Measurements from ENCODE around the gene KCNK1.

The KCNK1 gene

DNA sequence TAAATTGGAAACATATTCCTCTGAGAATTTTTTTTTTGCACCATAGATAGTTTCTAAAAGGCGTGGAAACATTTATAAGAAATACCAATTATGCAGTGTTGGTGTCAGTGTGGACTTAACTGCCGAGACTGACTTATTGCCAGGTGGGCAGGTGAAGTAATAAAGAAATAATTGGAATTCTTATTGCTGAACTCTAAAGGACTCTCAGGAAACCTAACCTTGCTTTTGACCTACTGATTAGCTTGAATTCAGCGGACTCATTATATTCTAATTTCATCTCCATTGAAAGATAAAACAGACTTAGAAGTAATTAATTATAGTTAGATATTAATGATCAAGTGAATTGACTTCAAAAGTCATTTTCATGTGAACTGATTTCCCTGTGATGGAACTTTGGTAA, 26.3 kb downstream of the KCNK1 start:
- no peak for DNase-seq

- no peak for DNase-seq
Observed at GRCh38 chr1:233641029-233641428, 27.1 kb downstream of the KCNK1 start.

DNA sequence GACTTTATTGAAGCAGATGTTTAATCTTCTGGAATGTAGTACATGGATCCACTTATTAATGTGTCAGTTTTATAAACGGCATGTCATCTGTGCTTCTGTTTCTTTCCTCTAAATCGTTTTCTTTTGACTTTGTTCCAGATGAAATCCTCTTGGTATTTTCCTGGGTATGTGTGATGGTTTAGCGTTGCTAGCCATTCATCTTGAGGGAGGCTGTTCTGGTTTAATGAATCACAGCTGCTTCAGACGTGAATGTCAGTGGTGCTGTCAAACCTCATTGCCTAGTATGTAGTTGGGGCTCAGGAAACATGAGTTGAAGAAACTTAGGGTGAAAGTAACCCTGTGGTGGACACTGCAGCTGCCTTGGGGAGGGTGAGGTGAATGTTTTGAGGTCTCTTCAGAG, 33.2 kb downstream of the KCNK1 start:
- DNase-seq = no peak

DNA sequence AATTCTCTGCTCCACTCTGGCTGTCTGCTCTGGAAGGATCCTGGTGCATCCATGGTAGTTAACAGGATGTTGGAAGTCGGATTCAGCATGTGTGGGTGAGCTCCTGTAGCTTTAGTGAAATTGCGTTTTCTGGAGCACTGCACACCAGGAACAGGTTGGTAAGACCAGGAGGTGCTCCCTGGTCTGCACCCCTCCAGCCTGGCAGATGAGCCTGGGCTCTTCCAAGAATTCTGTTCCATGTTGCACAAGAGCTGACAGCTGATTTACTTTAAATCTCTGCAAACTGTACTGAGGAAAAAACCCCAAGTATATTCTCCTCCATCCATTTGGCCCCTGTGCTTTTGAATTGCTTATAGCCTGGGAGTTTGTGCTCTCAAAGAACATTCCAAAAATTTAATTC, 33.7 kb downstream of the KCNK1 start:
- no peak for DNase-seq

DNA sequence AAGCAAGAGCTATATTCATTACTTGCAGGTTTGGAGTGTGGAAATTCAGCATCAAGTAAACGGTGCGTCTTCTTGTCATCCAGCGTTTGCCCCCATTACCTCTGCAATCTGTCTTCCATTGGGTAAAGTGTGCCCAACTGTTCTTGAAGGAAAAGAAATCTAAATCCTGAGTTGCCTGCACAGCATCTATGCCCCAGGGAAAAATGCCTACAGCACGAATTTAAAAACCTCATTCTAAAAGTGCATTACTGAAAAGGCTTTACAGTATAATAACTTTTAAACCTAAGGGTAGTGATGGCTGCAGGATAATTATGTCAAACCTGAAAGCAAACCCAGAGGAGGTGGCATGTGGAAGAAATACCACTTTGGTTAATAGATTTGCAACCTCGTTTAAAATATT, 37.2 kb downstream of the KCNK1 start:
- no peak for DNase-seq

- no peak for DNase-seq
Observed at GRCh38 chr1:233651563-233652233, 37.8 kb downstream of the KCNK1 start.

GRCh38 chr1:233652526-233652925, 38.6 kb downstream of the KCNK1 start:
- no peak for DNase-seq

- DNase-seq = no peak
Observed at GRCh38 chr1:233654658-233655280, 40.9 kb downstream of the KCNK1 start.

- DNase-seq = no peak
Observed at GRCh38 chr1:233655301-233655740, 41.4 kb downstream of the KCNK1 start.

DNA sequence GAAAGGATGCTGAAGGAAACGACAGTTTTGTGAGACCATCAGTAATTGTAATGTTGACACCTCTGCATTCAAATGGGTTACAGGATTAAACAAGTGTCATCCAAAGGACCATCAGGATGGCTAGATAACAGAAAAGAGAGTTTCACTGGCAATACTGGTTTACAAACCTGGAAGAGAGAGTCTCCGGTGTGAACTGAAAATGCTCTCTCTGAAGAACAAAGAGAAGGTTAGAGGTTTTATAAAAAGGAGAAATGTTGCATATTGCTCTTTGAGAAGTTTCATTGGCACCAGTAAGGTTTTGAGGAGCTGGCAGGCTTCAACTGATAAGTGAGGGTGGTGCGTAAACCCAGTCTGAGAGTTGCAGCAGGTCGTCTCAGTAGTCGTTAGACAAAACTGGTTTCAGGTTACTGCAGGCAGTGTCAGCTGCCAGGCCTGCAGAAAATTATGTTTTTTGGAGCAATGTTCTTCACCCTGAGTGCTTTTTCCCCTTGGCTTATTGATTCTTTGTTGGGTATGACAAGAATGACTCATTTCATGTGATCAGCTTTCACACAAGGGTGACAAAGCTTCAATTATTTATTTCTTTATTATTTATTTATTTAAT, 42.2 kb downstream of the KCNK1 start:
- DNase-seq = no peak

DNA sequence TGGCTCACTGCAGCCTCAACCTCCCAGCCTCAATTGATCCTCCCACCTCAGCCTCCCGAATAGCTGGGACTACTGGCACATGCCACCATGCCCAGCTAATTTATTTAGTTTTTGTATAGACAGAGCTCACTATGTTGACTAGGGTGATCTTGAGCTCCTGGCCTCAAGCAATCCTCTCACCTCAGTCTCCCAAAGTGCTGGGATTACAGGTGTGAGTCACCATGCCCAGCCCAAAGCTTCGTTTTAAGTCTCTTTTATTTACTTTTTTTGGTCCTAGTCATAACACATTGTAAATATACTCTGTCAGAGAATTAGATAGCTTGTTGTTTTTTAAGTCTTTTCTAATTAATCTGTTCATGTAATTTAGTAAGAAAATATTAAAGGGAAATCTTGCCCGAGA, 42.8 kb downstream of the KCNK1 start:
- DNase-seq = no peak

GRCh38 chr1:233657466-233657865, 43.6 kb downstream of the KCNK1 start:
- no peak for DNase-seq

DNA sequence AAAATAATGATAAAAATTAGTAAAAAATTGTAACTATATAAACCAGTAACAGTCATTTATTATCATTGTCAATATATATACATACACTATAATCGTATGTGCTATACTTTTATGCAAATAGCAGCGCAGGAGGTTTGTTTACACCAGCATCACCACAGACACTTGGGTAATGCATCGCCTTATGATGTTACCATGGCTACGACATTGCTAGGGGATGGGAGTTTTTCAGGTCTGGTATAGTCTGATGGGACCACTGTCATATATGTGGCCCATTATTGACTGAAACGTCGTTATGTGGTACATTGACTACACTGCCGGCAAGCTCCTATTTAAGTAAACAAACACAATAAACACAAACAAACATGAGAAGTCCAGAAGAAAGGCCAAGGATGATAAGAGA, 45.6 kb downstream of the KCNK1 start:
- DNase-seq = no peak

- DNase-seq = no peak
Observed at GRCh38 chr1:233661376-233662159, 47.7 kb downstream of the KCNK1 start.

- no peak for DNase-seq
Observed at GRCh38 chr1:233662575-233663304, 48.8 kb downstream of the KCNK1 start.

DNA sequence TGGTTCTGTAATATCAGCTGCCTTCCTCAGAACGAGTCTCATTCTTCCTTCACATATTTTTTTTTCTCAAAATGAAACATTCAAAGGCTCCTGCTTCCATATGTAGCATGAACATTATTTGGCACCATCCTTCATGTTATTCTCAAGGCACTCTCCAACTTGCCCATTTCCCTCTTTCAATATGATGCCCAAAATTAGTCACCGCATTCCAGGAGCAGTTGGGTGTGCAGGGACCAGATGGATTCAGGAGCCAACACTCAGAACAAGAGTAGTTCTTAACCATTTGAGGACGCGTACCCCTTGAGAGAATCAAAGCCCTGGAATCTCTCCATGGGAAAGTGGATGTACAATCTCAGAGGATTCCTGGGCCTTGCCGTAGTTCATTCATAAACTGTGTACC, 50.3 kb downstream of the KCNK1 start:
- no peak for DNase-seq

GRCh38 chr1:233664804-233665574, 51.1 kb downstream of the KCNK1 start:
- no peak for DNase-seq

GRCh38 chr1:233665575-233666270, 51.8 kb downstream of the KCNK1 start:
- no peak for DNase-seq

GRCh38 chr1:233667741-233668140, 53.8 kb downstream of the KCNK1 start:
- DNase-seq = no peak

DNA sequence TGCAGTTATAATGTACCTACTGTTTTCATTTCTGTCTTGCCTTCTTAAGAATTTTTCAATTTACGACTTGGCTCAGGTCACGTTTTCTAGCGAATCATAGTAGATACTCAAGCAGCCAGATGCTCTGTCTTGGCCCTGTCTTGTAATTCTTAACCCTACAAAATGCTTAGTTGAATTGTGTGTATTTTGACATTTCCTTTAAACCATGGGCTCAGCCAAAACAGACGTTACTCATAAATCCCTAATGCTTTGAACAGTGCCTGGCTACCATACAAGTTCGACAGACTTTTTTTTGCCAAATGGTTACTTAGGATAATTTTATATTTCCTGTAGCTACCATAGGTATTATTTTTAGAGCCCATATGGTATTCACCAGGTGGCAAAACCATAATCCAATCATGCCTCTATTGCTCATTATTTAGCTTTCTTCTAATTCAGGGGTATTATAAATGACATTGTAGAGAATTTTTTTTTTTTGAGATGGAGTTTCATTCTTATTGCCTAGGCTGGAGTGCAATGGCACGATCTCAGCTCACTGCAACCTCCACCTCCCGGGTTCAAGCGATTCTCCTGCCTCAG, 54.3 kb downstream of the KCNK1 start:
- no peak for DNase-seq

DNA sequence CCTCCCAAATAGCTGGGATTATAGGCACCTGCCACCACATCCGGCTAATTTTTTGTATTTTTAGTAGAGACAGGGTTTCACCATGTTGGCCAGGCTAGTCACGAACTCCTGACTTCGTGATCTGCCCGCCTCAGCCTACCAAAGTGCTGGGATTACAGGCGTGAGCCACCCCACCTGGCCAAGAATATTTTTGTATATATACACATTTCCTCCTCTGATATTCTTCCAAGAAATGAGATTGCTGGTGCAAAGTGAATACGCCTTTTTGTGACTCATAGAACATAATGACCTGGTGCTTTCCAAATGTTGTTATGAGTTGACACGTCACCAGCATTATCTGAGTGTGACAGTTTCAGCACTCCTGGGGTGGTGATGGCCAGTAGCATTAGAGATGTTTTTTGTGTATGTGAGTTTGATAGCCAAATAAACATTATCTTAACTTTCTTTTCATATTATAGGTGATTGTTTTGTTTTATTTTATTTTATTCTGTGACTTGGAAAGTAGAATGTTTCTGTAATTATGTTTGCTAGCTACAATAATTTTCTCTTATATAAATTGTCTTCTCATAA, 54.9 kb downstream of the KCNK1 start:
- DNase-seq = no peak
